BJ (cell line): ENCODE measurements around the gene INSL3. TPM values are rescaled to one million over a fixed set of nuclear protein-coding genes. Genes with fewer than 3 reads are reported as not detected.
"Not testable (repeated sequence)": the region's sequence is repeated elsewhere in the genome, so short reads cannot be mapped to it uniquely, and the experiment has no call there.

Experiments used
- CTCF ChIA-PET: fragments of 350-600 bp; formaldehyde crosslinking; extraction: SDS; loops from one replicate; lab custom pipeline; 2021; ENCODE audit warnings: antibody characterized with exemption, inconsistent platforms; lab: Yijun Ruan, JAX
- POLR2A ChIA-PET: fragments of 300-600 bp; sonication (Branson Sonifier 250); formaldehyde crosslinking; extraction: SDS; loops from one replicate; lab custom pipeline; 2021; ENCODE audit warnings: antibody characterized with exemption; lab: Charles Lee
- DNase-seq: peaks from one replicate; pipeline ENCODE4 v3.0.0-alpha.2; 2011; ENCODE audit warnings: low read depth
- H3K27me3 ChIP-seq: 2 replicates; pipeline ENCODE4 v1.6.0; 2011; ENCODE audit warnings: low read length; ENCODE audit not compliant: control insufficient read depth, insufficient read depth
- H3K36me3 ChIP-seq: 2 replicates; pipeline ENCODE4 v1.5.1; 2011; ENCODE audit warnings: low read length; ENCODE audit not compliant: control insufficient read depth, insufficient read depth
- H3K4me3 ChIP-seq: 2 replicates; pipeline ENCODE4 v1.5.1; 2011; ENCODE audit warnings: low read depth, mild to moderate bottlenecking, control low read depth, low read length
- CTCF ChIP-seq: IDR thresholded peaks from 2 replicates; pipeline ENCODE4 v1.5.1; 2011; ENCODE audit warnings: low read depth, mild to moderate bottlenecking, control low read depth, inconsistent platforms, low read length, moderate library complexity; ENCODE audit not compliant: insufficient read depth
- polyA plus RNA-seq: library from polyadenylated mRNA; depleted of rRNA; stranded (reverse); fragments of >200 nt; gene quantifications from 2 replicates; pipeline ENCODE4 v1.2.3, GENCODE V29; 2011

The INSL3 gene
- polyA plus RNA-seq, 1 experiment: 0.18 TPM

GRCh38 chr19:17790059-17790780, 31.1 kb downstream of the INSL3 start:
- POLR2A ChIA-PET: no interaction called here

GRCh38 chr19:17788632-17789031, 32.7 kb downstream of the INSL3 start:
- Histone ChIP-seq H3K27me3 (peaks cover 2% of the 10 kb centered on the region; the same call in 1 of the 2 replicates), H3K36me3 (no peaks in the 10 kb centered on the region), H3K4me3 (no peak overlapping the region)
- no peak for DNase-seq
- no peak for TF ChIP-seq CTCF
- ChIA-PET CTCF (interaction anchor here (0.6 to 1.0 kb wide), 2 partner anchors 14 to 216 kb away, joined by 3 read pairs; no protein-coding TSS in a partner anchor), POLR2A (no interaction called here)

More at GRCh38 chr19:17790059-17790780, 31.1 kb downstream of the INSL3 start:
- no peak overlapping the region for H3K4me3 ChIP-seq
- no peaks in the 10 kb centered on the region for H3K36me3 ChIP-seq
- TF ChIP-seq CTCF: no peak
- no peak for DNase-seq
- CTCF ChIA-PET: interaction anchor here (1.0 to 1.2 kb wide), 3 partner anchors 15 to 84 kb away, joined by 3 to 5 read pairs (median 4); no protein-coding TSS in a partner anchor
- peaks cover 8% of the 10 kb centered on the region for H3K27me3 ChIP-seq

GRCh38 chr19:17787274-17787913, 33.9 kb downstream of the INSL3 start:
- TF ChIP-seq CTCF: no peak
- Histone ChIP-seq H3K36me3 (no peaks in the 10 kb centered on the region), H3K4me3 (no peak overlapping the region), H3K27me3 (peaks cover 2% of the 10 kb centered on the region; the same call in 1 of the 2 replicates)
- DNase-seq: no peak
- CTCF ChIA-PET: no interaction called here
- POLR2A ChIA-PET: no interaction called here

GRCh38 chr19:17784201-17785008, 36.9 kb downstream of the INSL3 start:
- TF ChIP-seq CTCF: peak; percentile 82
- ChIA-PET POLR2A (no interaction called here), CTCF (interaction anchor here (0.6 to 2.8 kb wide), 19 partner anchors 8 to 478 kb away, joined by 3 to 10 read pairs (median 4); partner anchors contain the start of gene B3GNT3)
- no peaks in the 10 kb centered on the region for H3K27me3 ChIP-seq
- DNase-seq: no peak
- H3K4me3 ChIP-seq: no peak overlapping the region
- no peaks in the 10 kb centered on the region for H3K36me3 ChIP-seq

- DNase-seq: not testable (repeated sequence)
These were observed 37.6 kb downstream of the INSL3 start for GRCh38 chr19:17783721-17784120.

More at GRCh38 chr19:17783721-17784120, 37.6 kb downstream of the INSL3 start:
- H3K4me3 ChIP-seq, POLR2A ChIA-PET, H3K36me3 ChIP-seq, H3K27me3 ChIP-seq: not testable (repeated sequence)
- CTCF ChIA-PET: interaction anchor here (0.6 to 2.8 kb wide), 15 partner anchors 8 to 477 kb away, joined by 3 to 10 read pairs (median 4); partner anchors contain the start of gene B3GNT3
